Left ventricle myocardium superior (tissue), 1 donor: Measurements from ENCODE around the gene POT1. TPM values are rescaled to one million over a fixed set of nuclear protein-coding genes. Genes with fewer than 3 reads are reported as not detected.

Experiments
- ATAC-seq: fragments of 200-7000 bp; cut with Tn5 transposase; one replicate; pipeline ENCODE4 v1.9.1; 2020; ENCODE audit warnings: mild to moderate bottlenecking, moderate library complexity
- DNase-seq: peaks from one replicate; pipeline ENCODE4 v3.0.0-alpha.2; 2020
- intact Hi-C: fragments of 100-400 bp; cut with micrococcal nuclease; formaldehyde crosslinking; loops from one replicate; pipeline ENCODE4 v1.11.0; 2022
- total RNA-seq: library from RNA; stranded (reverse); fragmentation: NEBNext Ultra II Directional; extraction: Animal tissue kit (Norgen Biotek cat#: 25700); gene quantifications from one replicate; pipeline ENCODE4 v1.2.1, GENCODE V29; 2021
- donor health status: DM: no; HTN: yes; CAD: no; lungs with severe emphysema.

POT1 gene
- total RNA-seq, 1 donor from 2014 or later, result 16.9 TPM

- DNase-seq (no peak), ATAC-seq (no peak)
- intact Hi-C loops, result no loop called here
These were observed 11.0 kb downstream of the POT1 start for GRCh38 chr7:124918662-124919061.

DNA sequence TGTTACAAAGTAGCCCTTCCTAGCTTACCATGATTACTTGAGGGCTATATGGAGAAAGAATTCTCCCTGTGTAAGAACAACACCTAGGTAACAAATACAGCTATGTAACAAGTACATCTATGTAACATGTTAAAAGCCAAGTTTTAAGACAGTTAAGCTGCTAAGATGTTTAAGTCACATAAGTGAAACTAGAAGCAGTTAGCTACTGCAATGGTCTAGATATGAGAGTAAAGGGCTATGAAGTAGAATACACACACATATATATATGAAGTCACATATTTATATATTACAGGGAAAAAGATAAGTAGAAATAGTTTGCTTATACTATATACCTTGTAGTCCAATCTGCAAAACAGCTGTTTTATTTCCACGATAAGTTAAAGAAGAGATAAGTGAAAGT is 14.4 kb downstream of the POT1 start:
- DNase-seq (no peak), ATAC-seq (no peak)
- intact Hi-C loops, result no loop called here

DNA sequence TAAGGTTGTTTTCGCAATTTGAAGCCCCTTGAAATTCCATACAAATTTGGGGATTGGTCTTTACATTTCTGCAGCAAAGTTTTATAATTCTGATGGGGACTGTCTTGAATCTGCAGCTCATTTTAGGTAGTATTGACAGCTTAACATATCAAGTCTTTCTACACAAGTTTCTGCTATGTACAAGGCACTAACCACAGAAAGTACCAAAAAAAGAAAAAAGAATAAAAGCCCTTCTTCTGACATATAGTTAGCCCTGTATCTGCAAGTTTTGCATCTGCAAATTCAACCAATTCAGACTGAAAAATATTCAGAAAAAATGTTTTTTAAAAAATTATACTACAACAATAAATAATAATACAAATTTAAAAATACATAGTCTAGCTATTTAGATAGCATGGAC is 15.3 kb downstream of the POT1 start:
- DNase-seq (no peak), ATAC-seq (no peak)
- intact Hi-C loops, result no loop called here

DNA sequence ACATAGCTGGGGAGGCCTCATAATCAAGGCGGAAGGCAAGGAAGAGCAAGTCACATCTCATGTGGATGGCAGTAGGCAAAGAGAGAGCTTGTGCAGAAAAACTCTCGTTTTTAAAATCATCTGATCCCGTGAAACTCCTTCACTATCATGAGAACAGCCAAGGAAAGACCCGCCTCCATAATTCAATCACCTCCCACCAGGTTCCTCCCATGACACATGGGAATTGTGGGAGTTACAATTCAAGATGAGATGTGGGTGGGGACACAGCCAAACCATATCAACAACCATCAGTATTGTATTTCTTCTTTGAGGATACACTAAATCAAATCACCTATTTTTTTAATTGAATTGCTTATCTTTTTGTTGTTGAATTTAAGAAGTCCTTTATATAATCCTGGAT is 16.7 kb downstream of the POT1 start:
- ATAC-seq (no peak), DNase-seq (no peak)
- intact Hi-C loops, result no loop called here

GRCh38 chr7:124909808-124910207 is 19.8 kb downstream of the POT1 start:
- ATAC-seq (no peak), DNase-seq (no peak)
- intact Hi-C loops, result no loop called here

GRCh38 chr7:124908259-124908658 is 21.4 kb downstream of the POT1 start:
- ATAC-seq (no peak), DNase-seq (no peak)
- intact Hi-C loops, result no loop called here

DNA sequence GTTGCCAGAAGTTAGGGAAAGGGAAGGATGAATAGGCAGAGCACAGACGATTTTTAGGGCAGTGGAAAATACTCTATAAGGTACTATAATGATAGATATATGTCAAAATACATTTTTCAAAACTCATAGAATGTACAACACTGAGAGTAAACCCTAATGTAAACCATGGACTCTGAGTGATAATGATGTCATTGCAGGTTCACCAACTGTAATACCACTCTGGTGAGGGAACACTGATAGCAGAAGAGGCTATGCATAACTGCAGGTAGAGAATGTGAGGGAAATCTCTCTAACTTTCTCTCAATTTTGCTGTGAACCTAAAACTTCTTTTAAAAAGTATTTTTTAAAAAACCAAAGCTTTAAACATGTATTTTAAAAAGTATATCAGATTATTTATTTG is 22.1 kb downstream of the POT1 start:
- DNase-seq (no peak), ATAC-seq (no peak)
- intact Hi-C loops, result no loop called here

- ATAC-seq (no peak), DNase-seq (no peak)
- intact Hi-C loops, result no loop called here
These were observed 31.1 kb downstream of the POT1 start for GRCh38 chr7:124898531-124898930.

DNA sequence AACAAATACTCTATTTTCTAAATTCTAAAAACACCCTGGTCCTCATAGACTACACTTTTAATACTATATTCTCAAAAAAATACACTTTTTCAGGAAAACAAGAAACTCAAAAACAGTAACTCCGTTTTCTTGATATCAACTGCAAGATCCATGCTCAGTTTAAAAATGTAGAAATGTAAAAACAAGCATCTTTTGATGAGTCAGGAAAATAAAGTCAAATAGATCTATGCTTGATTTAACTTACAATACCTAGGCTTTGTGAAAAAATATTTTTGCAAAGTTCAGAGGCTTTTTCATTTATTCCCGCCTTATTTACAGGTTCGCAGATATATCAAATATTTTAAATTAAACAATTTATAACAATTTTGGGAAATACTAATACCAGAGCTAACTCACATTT is 33.6 kb downstream of the POT1 start:
- ATAC-seq, result no peak
- intact Hi-C loops, result no loop called here

DNA sequence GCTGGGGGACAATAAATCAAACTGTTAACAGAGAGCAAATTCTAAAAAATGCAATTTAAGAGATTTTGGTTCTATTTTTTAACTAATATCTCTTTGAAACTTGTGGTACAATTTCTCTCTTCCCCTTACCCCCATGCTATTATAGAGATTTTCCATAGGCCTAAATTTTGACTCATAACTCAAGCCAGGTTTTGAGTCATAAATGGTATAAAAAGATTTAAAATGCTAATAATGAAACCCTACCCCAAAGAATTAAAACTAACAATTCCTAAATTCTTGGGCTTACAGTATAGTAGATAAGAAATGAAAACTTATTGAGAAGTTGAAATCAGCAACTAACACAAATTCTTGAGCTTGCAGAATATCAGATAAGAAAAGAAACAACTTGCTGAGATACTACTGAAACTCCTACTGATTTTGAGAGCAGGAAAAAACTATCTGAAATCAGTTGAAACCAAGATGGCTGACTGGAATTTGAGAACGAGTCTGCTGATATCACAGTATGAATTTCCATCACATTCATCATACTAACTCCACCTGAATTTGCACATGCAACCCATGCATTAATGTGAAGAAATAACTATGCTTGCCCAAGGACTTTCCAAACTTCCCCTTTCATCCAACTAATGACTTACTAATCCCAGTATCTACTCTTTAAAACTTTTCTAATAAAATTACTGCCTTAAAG is 36.3 kb downstream of the POT1 start:
- intact Hi-C loops, result no loop called here
- no peak for ATAC-seq
- DNase-seq, result no peak

More for the DNA sequence above, 33.6 kb downstream of the POT1 start:
- no peak for DNase-seq

DNA sequence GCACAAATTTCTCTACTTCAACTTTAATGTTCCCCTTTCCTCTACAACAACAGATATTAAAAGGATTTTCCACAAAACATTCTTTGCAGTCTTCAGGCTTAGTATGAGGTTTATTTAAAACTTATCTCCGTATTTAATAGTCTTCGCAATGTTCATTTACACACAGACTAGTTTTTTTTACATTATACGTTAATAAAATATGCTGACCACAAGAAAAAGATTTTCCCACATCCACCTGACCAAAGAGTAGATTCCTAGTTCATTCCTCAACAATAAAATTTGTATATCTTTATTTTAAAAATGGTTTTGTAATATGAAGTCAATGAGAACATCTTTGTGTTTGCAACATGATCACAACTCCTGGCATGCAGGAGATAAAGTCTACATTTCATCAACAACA is 42.4 kb downstream of the POT1 start:
- no peak for DNase-seq
- intact Hi-C loops, result no loop called here
- no peak for ATAC-seq

GRCh38 chr7:124881981-124882380 is 47.6 kb downstream of the POT1 start:
- intact Hi-C loops, result no loop called here
- DNase-seq, result no peak
- no peak for ATAC-seq

DNA sequence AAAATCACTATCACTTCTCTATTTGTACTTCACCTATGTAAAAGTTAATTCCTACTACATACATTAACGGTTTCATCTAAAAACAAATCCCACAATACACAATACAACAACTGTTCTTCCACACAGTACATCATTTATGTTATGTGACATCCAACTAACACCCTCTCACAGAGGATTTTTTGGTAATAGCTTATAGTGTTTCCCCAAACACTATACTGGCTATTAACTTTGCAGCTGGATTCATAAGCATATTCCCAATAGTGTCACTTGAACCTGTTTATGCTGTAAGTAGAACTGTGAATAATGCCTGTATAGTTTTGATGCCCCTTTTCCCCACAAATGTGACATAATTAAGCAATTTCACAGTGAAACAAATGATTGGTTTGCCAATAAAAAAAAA is 49.9 kb downstream of the POT1 start:
- intact Hi-C loops, result no loop called here
- ATAC-seq (no peak), DNase-seq (no peak)

DNA sequence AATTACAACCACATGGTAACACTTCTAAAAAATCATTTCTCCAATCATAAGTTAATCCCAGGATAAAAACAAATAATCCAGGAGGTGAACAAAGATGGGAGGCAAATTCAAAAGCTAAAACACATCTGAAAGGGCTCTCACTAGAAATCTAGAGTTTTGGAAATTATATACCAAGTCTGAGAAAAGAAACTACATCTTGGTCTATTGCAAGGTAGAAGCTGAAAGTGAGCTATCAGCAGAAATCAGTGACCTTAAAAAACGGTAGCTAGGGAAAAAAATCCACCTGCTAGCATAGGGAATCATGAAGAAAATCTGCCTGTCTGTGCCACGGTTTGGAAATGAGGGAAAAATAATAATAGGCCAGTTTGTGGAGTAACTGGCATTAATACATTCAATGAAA is 50.5 kb downstream of the POT1 start:
- intact Hi-C loops, result no loop called here
- no peak for ATAC-seq
- DNase-seq, result no peak

- ATAC-seq (no peak), DNase-seq (no peak)
- intact Hi-C loops, result no loop called here
These were observed 54.9 kb downstream of the POT1 start for GRCh38 chr7:124874644-124875163.

DNA sequence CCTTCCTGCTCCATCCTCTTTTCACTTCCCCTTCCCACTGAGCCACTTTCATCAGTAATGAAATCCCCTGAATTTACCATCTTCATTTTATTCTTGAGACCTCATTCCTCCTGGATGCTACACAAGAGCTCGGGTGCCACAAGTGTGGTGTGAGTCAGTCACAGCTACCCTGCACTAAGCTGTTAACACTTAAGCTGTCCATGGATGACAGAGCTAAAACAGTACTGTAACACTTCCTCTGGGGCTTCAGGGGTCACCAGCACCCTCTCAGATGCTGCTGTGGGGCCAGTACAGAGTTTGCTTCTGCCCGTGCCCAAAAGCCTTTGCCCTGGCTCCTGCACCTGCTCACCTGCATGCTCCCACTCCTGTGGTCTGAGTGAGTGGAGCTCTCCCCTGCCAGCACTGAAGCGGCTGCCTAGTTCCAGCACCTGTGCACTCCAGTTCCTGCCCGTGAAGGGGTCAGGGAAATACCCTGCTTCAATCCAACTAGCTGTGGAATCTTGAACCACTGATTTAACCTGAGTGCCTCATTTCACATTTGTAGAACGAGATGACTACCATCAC is 71.9 kb downstream of the POT1 start:
- no peak for DNase-seq
- ATAC-seq, result no peak
- intact Hi-C loops, result no loop called here

GRCh38 chr7:124856299-124856888 is 73.2 kb downstream of the POT1 start:
- intact Hi-C loops, result no loop called here
- DNase-seq (no peak), ATAC-seq (no peak)

GRCh38 chr7:124843336-124843735 is 86.3 kb downstream of the POT1 start:
- intact Hi-C loops, result no loop called here
- no peak for ATAC-seq
- DNase-seq, result no peak

GRCh38 chr7:124840435-124840834 is 89.2 kb downstream of the POT1 start:
- ATAC-seq, result no peak
- intact Hi-C loops, result no loop called here
- DNase-seq, result no peak

- no peak for DNase-seq
- no peak for ATAC-seq
- intact Hi-C loops, result no loop called here
These were observed 89.9 kb downstream of the POT1 start for GRCh38 chr7:124839687-124840086.

DNA sequence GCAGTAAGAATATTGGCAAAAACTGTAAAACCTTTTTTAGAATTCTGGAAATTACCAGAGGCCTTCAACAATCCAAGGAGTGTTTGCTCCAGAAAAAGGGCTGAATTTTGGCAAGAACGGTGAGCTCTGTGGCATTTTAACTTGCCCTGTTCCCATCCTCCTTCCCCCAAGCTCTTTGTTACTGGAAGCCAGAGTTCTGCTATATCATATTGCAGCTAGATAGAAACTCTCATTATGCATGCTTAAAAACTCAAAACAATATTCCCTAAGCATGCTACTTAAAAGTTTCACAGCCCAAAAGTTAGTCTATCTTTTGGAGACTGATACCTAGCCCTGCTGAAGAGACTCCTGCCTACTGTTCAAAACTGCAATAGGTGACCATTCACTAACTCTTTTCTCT is 93.5 kb downstream of the POT1 start:
- ATAC-seq (no peak), DNase-seq (no peak)
- intact Hi-C loops, result no loop called here
